ENCODE results near the gene KDM1A.
A peak's percentile ranks its signal among the peaks of the same experiment; 100 is the strongest.

KDM1A gene

GRCh38 chr1:23069149-23069548 lies 49.9 kb downstream of the KDM1A start:
- no peak for DNase-seq (ENCODE audit: extremely low spot score)
- TF ChIP-seq L3MBTL2 (conservative IDR thresholded peaks at IDR 0.05) (no peak), ARNT (IDR thresholded peaks at IDR 0.05) (no peak), NFRKB (IDR thresholded peaks at IDR 0.05) (no peak), ELF4 (IDR thresholded peaks at IDR 0.05) (no peak)
- ChIA-PET POLR2A (interaction anchor here (1.1 kb wide), 1 partner anchor 276 kb away, joined by 3 read pairs; no protein-coding TSS in a partner anchor), CTCF (no interaction called here)

GRCh38 chr1:23069675-23070074 lies 50.4 kb downstream of the KDM1A start:
- DNase-seq (ENCODE audit: extremely low spot score) = no peak
- POLR2A ChIA-PET = interaction anchor here (1.1 kb wide), 1 partner anchor 276 kb away, joined by 3 read pairs; no protein-coding TSS in a partner anchor
- TF ChIP-seq LEF1 (IDR thresholded peaks at IDR 0.05; ENCODE audit: borderline replicate concordance) (no peak), SUZ12 (IDR thresholded peaks at IDR 0.05) (no peak), ELF4 (IDR thresholded peaks at IDR 0.05) (no peak)
- CTCF ChIA-PET = interaction anchor here (0.5 kb wide), 1 partner anchor 128 kb away, joined by 3 read pairs; no protein-coding TSS in a partner anchor

DNA sequence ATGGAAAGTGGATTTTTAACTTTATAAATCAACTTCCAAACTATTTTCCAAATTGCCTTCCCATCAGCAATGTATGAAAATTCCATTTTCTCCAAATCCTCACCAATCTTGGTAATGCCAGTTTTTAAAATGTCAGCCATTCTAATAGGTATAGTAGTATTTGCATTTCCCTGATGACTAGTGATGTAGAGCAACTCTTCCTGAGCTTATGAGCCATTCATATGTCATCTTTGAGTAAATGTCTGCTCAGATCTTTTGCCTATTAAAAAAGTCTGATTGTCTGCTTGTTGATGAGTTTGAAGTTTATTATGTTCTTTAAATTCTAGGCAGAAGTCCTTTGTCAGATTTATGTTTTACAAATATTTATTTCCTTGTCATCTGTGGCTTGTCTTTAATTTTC lies 54.7 kb downstream of the KDM1A start:
- no peak for DNase-seq (ENCODE audit: extremely low spot score)
- TF ChIP-seq, protein P1, sequence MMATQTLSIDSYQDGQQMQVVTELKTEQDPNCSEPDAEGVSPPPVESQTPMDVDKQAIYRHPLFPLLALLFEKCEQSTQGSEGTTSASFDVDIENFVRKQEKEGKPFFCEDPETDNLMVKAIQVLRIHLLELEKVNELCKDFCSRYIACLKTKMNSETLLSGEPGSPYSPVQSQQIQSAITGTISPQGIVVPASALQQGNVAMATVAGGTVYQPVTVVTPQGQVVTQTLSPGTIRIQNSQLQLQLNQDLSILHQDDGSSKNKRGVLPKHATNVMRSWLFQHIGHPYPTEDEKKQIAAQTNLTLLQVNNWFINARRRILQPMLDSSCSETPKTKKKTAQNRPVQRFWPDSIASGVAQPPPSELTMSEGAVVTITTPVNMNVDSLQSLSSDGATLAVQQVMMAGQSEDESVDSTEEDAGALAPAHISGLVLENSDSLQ (IDR thresholded peaks at IDR 0.05) = no peak
- no peak for TF ChIP-seq TARDBP (IDR thresholded peaks at IDR 0.05)
- no peak for TF ChIP-seq L3MBTL2 (conservative IDR thresholded peaks at IDR 0.05)
- TF ChIP-seq LEF1 (IDR thresholded peaks at IDR 0.05; ENCODE audit: borderline replicate concordance) = no peak
- TF ChIP-seq FOXK2 (IDR thresholded peaks at IDR 0.05) = no peak
- no peak for TF ChIP-seq ELF4 (IDR thresholded peaks at IDR 0.05)
- TF ChIP-seq FOXM1 (IDR thresholded peaks at IDR 0.05; ENCODE audit: borderline replicate concordance) = no peak
- TF ChIP-seq SP1 (IDR thresholded peaks at IDR 0.05) = no peak
- no peak for TF ChIP-seq ZNF384 (IDR thresholded peaks at IDR 0.05)
- CTCF ChIA-PET = no interaction called here
- POLR2A ChIA-PET = no interaction called here

- POLR2A ChIA-PET = no interaction called here
- TF ChIP-seq SP1 (IDR thresholded peaks at IDR 0.05) = no peak
- no peak for TF ChIP-seq HDGF (IDR thresholded peaks at IDR 0.05; ENCODE audit: borderline replicate concordance)
- TF ChIP-seq, protein P1 (IDR thresholded peaks at IDR 0.05) = peak; percentile 39; the same call in 1 of the 2 replicates
- TF ChIP-seq SUZ12 (IDR thresholded peaks at IDR 0.05) = no peak
- no peak for TF ChIP-seq NFRKB (IDR thresholded peaks at IDR 0.05)
- DNase-seq (ENCODE audit: extremely low spot score) = no peak
- CTCF ChIA-PET = no interaction called here
Measured at GRCh38 chr1:23079025-23079424, 59.8 kb downstream of the KDM1A start.

- POLR2A ChIA-PET = no interaction called here
- TF ChIP-seq FOXK2 (IDR thresholded peaks at IDR 0.05) = no peak
- TF ChIP-seq ELF4 (IDR thresholded peaks at IDR 0.05) = no peak
- no peak for TF ChIP-seq SP1 (IDR thresholded peaks at IDR 0.05)
- TF ChIP-seq FOXA1 (IDR thresholded peaks at IDR 0.05) = no peak
- no peak for TF ChIP-seq TARDBP (IDR thresholded peaks at IDR 0.05)
- no peak for TF ChIP-seq HDGF (IDR thresholded peaks at IDR 0.05; ENCODE audit: borderline replicate concordance)
- no peak for TF ChIP-seq FOXM1 (IDR thresholded peaks at IDR 0.05; ENCODE audit: borderline replicate concordance)
- TF ChIP-seq ZNF384 (IDR thresholded peaks at IDR 0.05) = no peak
- TF ChIP-seq, protein P1 (IDR thresholded peaks at IDR 0.05) = no peak
- no peak for TF ChIP-seq ARNT (IDR thresholded peaks at IDR 0.05)
- no peak for TF ChIP-seq BHLHE40 (IDR thresholded peaks at IDR 0.05; ENCODE audit: borderline replicate concordance)
- TF ChIP-seq CTBP1 (IDR thresholded peaks at IDR 0.05; ENCODE audit: borderline replicate concordance) = no peak
- TF ChIP-seq LEF1 (IDR thresholded peaks at IDR 0.05; ENCODE audit: borderline replicate concordance) = no peak
- no peak for TF ChIP-seq NFRKB (IDR thresholded peaks at IDR 0.05)
- CTCF ChIA-PET = interaction anchor here (2.1 kb wide), 1 partner anchor 104 kb away, joined by 7 read pairs; no protein-coding TSS in a partner anchor
- no peak for DNase-seq (ENCODE audit: extremely low spot score)
Measured at GRCh38 chr1:23080885-23081284, 61.6 kb downstream of the KDM1A start.

GRCh38 chr1:23081376-23081775 lies 62.1 kb downstream of the KDM1A start:
- CTCF ChIA-PET = interaction anchor here (2.1 kb wide), 1 partner anchor 103 kb away, joined by 7 read pairs; no protein-coding TSS in a partner anchor
- peak; percentile 25 for DNase-seq (ENCODE audit: extremely low spot score)
- TF ChIP-seq ARNT (IDR thresholded peaks at IDR 0.05) (no peak), LEF1 (IDR thresholded peaks at IDR 0.05; ENCODE audit: borderline replicate concordance) (no peak), HDGF (IDR thresholded peaks at IDR 0.05; ENCODE audit: borderline replicate concordance) (no peak), TARDBP (IDR thresholded peaks at IDR 0.05) (no peak), SUZ12 (IDR thresholded peaks at IDR 0.05) (no peak), BHLHE40 (IDR thresholded peaks at IDR 0.05; ENCODE audit: borderline replicate concordance) (no peak), SP1 (IDR thresholded peaks at IDR 0.05) (no peak), ZNF384 (IDR thresholded peaks at IDR 0.05) (no peak), FOXA1 (IDR thresholded peaks at IDR 0.05) (no peak), FOXK2 (IDR thresholded peaks at IDR 0.05) (no peak), ELF4 (IDR thresholded peaks at IDR 0.05) (no peak), CTBP1 (IDR thresholded peaks at IDR 0.05; ENCODE audit: borderline replicate concordance) (no peak), L3MBTL2 (conservative IDR thresholded peaks at IDR 0.05) (no peak), NFRKB (IDR thresholded peaks at IDR 0.05) (no peak), FOXM1 (IDR thresholded peaks at IDR 0.05; ENCODE audit: borderline replicate concordance) (no peak)
- TF ChIP-seq, protein P1 (IDR thresholded peaks at IDR 0.05) = no peak
- POLR2A ChIA-PET = no interaction called here
